Liver (tissue), 9 donors: ENCODE results near the gene TUBGCP5. TPM values are rescaled to one million over a fixed set of nuclear protein-coding genes. Genes with fewer than 3 reads are reported as not detected.

Experiments used
- DNase-seq: peaks from one replicate; pipeline ENCODE4 v3.0.0-alpha.2; 2017; ENCODE audit warnings: low spot score
- H3K27ac ChIP-seq, 2 donors: one replicate each; pipeline ENCODE4 v1.7.0; 2013; ENCODE audit warnings: inconsistent platforms in 2 of 2, low read length in 2 of 2, control low read depth in 1 of 2, low read depth in 1 of 2, mild to moderate bottlenecking in 1 of 2
- H3K27me3 ChIP-seq, 4 donors: one replicate each; pipeline versions ENCODE4 v1.6.1 to v1.7.0; 2013; ENCODE audit warnings: low read length in 3 of 4, inconsistent platforms in 1 of 4, mild to moderate bottlenecking in 1 of 4, moderate library complexity in 1 of 4; ENCODE audit not compliant: control insufficient read depth in 4 of 4, insufficient read depth in 4 of 4
- H3K36me3 ChIP-seq, 4 donors: one replicate each; pipeline versions ENCODE4 v1.6.1 to v1.7.0; 2013; ENCODE audit warnings: low read length in 3 of 4, mild to moderate bottlenecking in 3 of 4, low read depth in 1 of 4, moderate library complexity in 1 of 4; ENCODE audit not compliant: control insufficient read depth in 4 of 4, insufficient read depth in 3 of 4
- H3K4me1 ChIP-seq, 4 donors: one replicate each; pipeline versions ENCODE4 v1.6.1 to v1.7.0; 2013; ENCODE audit warnings: low read length in 3 of 4, mild to moderate bottlenecking in 3 of 4, moderate library complexity in 1 of 4; ENCODE audit not compliant: control insufficient read depth in 4 of 4, insufficient read depth in 4 of 4
- H3K4me3 ChIP-seq, 3 donors: one replicate each; pipeline versions ENCODE4 v1.6.1 to v1.7.0; 2013; ENCODE audit warnings: low read length in 3 of 3, control low read depth in 1 of 3, low read depth in 1 of 3, mild to moderate bottlenecking in 1 of 3
- H3K9ac ChIP-seq, 2 donors: one replicate each; pipeline ENCODE4 v1.7.0; 2013; ENCODE audit warnings: low read length in 2 of 2, mild to moderate bottlenecking in 2 of 2, moderate library complexity in 2 of 2, control low read depth in 1 of 2, low read depth in 1 of 2
- H3K9me3 ChIP-seq, 4 donors: one replicate each; pipeline versions ENCODE4 v1.6.1 to v1.7.0; 2013; ENCODE audit warnings: low read length in 3 of 4; ENCODE audit not compliant: control insufficient read depth in 4 of 4
- ATF3 ChIP-seq: IDR thresholded peaks from 2 replicates; pipeline ENCODE4 v1.6.1; 2016; ENCODE audit warnings: antibody characterized with exemption
- CTCF ChIP-seq: fragments of 150-350 bp; IDR thresholded peaks from 2 replicates; pipeline ENCODE4 v1.5.1; 2017; ENCODE audit warnings: improper control_type of control experiment, low read depth, low read length; ENCODE audit not compliant: missing input control
- EGR1 ChIP-seq, 2 donors: IDR thresholded peaks; 2 replicates each; pipeline ENCODE4 v1.6.1; 2016 to 2018; ENCODE audit warnings: antibody characterized with exemption in 2 of 2, low read depth in 2 of 2
- FOXA1 ChIP-seq: IDR thresholded peaks from 2 replicates; pipeline ENCODE4 v1.6.1; 2016; ENCODE audit warnings: antibody characterized with exemption
- FOXA2 ChIP-seq: IDR thresholded peaks from 2 replicates; pipeline ENCODE4 v1.6.1; 2016; ENCODE audit warnings: antibody characterized with exemption
- HNF4A ChIP-seq, 2 donors: conservative IDR thresholded peaks; 2 replicates each; pipeline ENCODE4 v1.6.1; 2016; ENCODE audit warnings: antibody characterized with exemption in 2 of 2, mild to moderate bottlenecking in 2 of 2
- HNF4G ChIP-seq: IDR thresholded peaks from 2 replicates; pipeline ENCODE4 v1.6.1; 2016; ENCODE audit warnings: antibody characterized with exemption
- JUND ChIP-seq, 2 donors: IDR thresholded peaks; 2 replicates each; pipeline ENCODE4 v1.6.1; 2016; ENCODE audit warnings: antibody characterized with exemption in 2 of 2
- MAX ChIP-seq: IDR thresholded peaks from 2 replicates; pipeline ENCODE4 v1.6.1; 2016; ENCODE audit warnings: antibody characterized with exemption
- NR2F2 ChIP-seq: IDR thresholded peaks from 2 replicates; pipeline ENCODE4 v1.6.1; 2016; ENCODE audit warnings: antibody characterized with exemption
- RAD21 ChIP-seq, 2 donors: IDR thresholded peaks; 2 replicates each; pipeline ENCODE4 v1.6.1; 2016; ENCODE audit warnings: antibody characterized with exemption in 2 of 2, mild to moderate bottlenecking in 2 of 2
- REST ChIP-seq: IDR thresholded peaks from 2 replicates; pipeline ENCODE4 v1.6.1; 2016; ENCODE audit warnings: antibody characterized with exemption, mild to moderate bottlenecking
- RXRA ChIP-seq, 2 donors: IDR thresholded peaks; 2 replicates each; pipeline ENCODE4 v1.6.1; 2017 to 2018; ENCODE audit warnings: antibody characterized with exemption in 2 of 2, mild to moderate bottlenecking in 1 of 2
- SP1 ChIP-seq: IDR thresholded peaks from 2 replicates; pipeline ENCODE4 v1.6.1; 2018; ENCODE audit warnings: antibody characterized with exemption, mild to moderate bottlenecking
- TAF1 ChIP-seq: conservative IDR thresholded peaks from 2 replicates; pipeline ENCODE4 v1.6.1; 2016; ENCODE audit warnings: antibody characterized with exemption, mild to moderate bottlenecking
- YY1 ChIP-seq: IDR thresholded peaks from 2 replicates; pipeline ENCODE4 v1.6.1; 2016; ENCODE audit warnings: antibody characterized with exemption, mild to moderate bottlenecking
- ZBTB33 ChIP-seq: IDR thresholded peaks from 2 replicates; pipeline ENCODE4 v1.6.1; 2016; ENCODE audit warnings: antibody characterized with exemption
- WGBS: extraction: QIAGEN DNeasy Blood & Tissue Kit; methylation state at CpG from one replicate; pipeline ENCODE4 v1.1.7; 2013; 5-methylcytosine and 5-hydroxymethylcytosine counted together
- polyA plus RNA-seq, 2 donors: library from polyadenylated mRNA; stranded (reverse) in 1 of 2; unstranded in 1 of 2; fragments of 200-250 nt in 1 of 2; fragments of >200 nt in 1 of 2; fragmentation: Nextera tagmentation in 1 of 2; extraction: Ambion mirVana in 1 of 2; gene quantifications; one replicate each; pipeline versions ENCODE4 v1.2.1 to v1.2.3, GENCODE V29; 2013 to 2015
- total RNA-seq, 2 donors: library from RNA; depleted of rRNA; stranded (reverse); fragments of >200 nt; gene quantifications; one replicate each; pipeline ENCODE4 v1.2.3, GENCODE V29; 2014
- donor health status: healthy.
- donor health status: healthy.
- donor health status: healthy.
- donor health status: healthy.
- donor health status: healthy.

TUBGCP5 gene
- total and polyA plus RNA-seq, 4 donors, result 5.5 to 17.3 (median 7.4) TPM

- WGBS, result 82% methylated on average over 5 of the region's 5 CpGs
- Histone ChIP-seq H3K27me3 (no peaks in the 10 kb centered on the region), H3K36me3 (peaks cover 5 to 25% (median 12%) of the 10 kb centered on the region in 4 donors), H3K27ac (no peak overlapping the region), H3K9me3 (no peaks in the 10 kb centered on the region), H3K4me3 (no peak overlapping the region), H3K4me1 (no peaks in the 10 kb centered on the region), H3K9ac (no peak overlapping the region)
- no peak for TF ChIP-seq ZBTB33
- TF ChIP-seq RXRA (IDR thresholded peaks at IDR 0.05), result no peak
- TF ChIP-seq HNF4G, result no peak
- no peak for TF ChIP-seq MAX
- TF ChIP-seq JUND (IDR thresholded peaks at IDR 0.05), result no peak
- TF ChIP-seq HNF4A (conservative IDR thresholded peaks at IDR 0.05), result no peak
- no peak for TF ChIP-seq NR2F2
- no peak for TF ChIP-seq CTCF
- no peak for TF ChIP-seq REST
- TF ChIP-seq YY1, result no peak
- TF ChIP-seq ATF3, result no peak
- TF ChIP-seq RAD21 (IDR thresholded peaks at IDR 0.05), result no peak
- no peak for TF ChIP-seq FOXA2
- TF ChIP-seq FOXA1, result no peak
- no peak for TF ChIP-seq EGR1 (IDR thresholded peaks at IDR 0.05; ENCODE audit: low read depth in 2 of 2)
- DNase-seq, result no peak
These were observed 47.4 kb downstream of the TUBGCP5 start for GRCh38 chr15:22992024-22992326.

GRCh38 chr15:22989576-22990477, 49.5 kb downstream of the TUBGCP5 start:
- Histone ChIP-seq H3K27me3 (no peaks in the 10 kb centered on the region), H3K9me3 (no peaks in the 10 kb centered on the region), H3K4me1 (no peaks in the 10 kb centered on the region), H3K4me3 (no peak overlapping the region), H3K36me3 (peaks cover 4 to 14% (median 5%) of the 10 kb centered on the region in 4 donors), H3K9ac (no peak overlapping the region), H3K27ac (no peak overlapping the region)
- DNase-seq, result no peak
- 85% methylated on average over 7 of the region's 7 CpGs for WGBS
- TF ChIP-seq HNF4G, result no peak
- no peak for TF ChIP-seq REST
- TF ChIP-seq YY1, result no peak
- TF ChIP-seq RAD21 (IDR thresholded peaks at IDR 0.05), result no peak
- TF ChIP-seq EGR1 (IDR thresholded peaks at IDR 0.05; ENCODE audit: low read depth in 2 of 2), result no peak
- TF ChIP-seq ATF3, result no peak
- TF ChIP-seq SP1, result no peak
- no peak for TF ChIP-seq TAF1
- no peak for TF ChIP-seq RXRA (IDR thresholded peaks at IDR 0.05)
- TF ChIP-seq NR2F2, result no peak
- no peak for TF ChIP-seq JUND (IDR thresholded peaks at IDR 0.05)
